GM12873 (cell line): Measurements from ENCODE around the gene CDC123.

Source experiments
- TF ChIP-seq, protein P1 (sequence below): IDR thresholded peaks from 2 replicates; pipeline ENCODE4 v1.5.1; 2012; ENCODE audit warnings: low read depth, mild to moderate bottlenecking, moderate library complexity, low read length, control low read depth; ENCODE audit not compliant: insufficient read depth; ENCODE audit errors: missing control alignments

CDC123 gene

DNA sequence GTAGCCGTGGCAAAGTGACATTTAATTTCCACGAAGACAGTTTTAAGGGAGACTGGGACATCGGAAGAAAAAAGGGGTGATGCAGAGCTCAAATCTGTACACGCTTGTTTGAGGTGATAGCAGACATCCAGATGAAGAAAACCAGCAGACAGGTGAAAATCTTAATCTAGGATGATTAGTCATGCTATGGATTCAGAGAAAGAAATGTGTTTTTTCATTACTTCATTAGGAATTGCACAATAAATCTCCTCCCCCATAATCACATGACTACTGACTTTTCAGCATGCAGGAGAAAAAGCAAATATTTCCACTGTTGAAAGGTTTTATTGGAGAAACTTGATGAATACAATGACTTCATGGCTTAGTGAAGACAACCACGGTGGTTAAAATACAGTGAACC, 2.8 kb upstream of the CDC123 start:
- TF ChIP-seq, protein P1, sequence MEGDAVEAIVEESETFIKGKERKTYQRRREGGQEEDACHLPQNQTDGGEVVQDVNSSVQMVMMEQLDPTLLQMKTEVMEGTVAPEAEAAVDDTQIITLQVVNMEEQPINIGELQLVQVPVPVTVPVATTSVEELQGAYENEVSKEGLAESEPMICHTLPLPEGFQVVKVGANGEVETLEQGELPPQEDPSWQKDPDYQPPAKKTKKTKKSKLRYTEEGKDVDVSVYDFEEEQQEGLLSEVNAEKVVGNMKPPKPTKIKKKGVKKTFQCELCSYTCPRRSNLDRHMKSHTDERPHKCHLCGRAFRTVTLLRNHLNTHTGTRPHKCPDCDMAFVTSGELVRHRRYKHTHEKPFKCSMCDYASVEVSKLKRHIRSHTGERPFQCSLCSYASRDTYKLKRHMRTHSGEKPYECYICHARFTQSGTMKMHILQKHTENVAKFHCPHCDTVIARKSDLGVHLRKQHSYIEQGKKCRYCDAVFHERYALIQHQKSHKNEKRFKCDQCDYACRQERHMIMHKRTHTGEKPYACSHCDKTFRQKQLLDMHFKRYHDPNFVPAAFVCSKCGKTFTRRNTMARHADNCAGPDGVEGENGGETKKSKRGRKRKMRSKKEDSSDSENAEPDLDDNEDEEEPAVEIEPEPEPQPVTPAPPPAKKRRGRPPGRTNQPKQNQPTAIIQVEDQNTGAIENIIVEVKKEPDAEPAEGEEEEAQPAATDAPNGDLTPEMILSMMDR = no peak

DNA sequence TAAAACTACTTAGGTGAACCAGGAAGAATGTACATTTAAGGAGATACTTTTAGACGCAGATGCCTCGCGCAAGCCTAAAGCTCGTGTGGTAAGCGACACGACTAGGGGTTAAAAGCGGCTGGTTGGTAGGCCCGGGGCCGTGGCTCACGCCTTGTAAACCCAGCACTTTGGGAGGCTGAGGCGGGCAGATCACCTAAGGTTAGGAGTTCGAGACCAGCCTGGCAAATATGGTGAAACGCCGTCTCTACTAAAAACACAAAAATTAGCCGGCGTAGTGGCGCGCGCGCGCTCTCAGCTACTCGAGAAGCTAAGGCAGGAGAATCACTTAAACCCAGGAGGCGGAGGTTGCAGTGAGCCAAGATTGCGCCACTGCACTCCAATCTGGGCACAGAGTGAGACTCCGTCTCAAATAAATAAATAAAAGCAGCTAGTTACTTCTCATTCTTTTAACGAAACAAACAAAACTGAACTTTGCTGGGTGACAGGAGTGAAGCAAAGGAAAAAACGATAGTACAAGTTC, 1.2 kb upstream of the CDC123 start:
- TF ChIP-seq, protein P1 = no peak

DNA sequence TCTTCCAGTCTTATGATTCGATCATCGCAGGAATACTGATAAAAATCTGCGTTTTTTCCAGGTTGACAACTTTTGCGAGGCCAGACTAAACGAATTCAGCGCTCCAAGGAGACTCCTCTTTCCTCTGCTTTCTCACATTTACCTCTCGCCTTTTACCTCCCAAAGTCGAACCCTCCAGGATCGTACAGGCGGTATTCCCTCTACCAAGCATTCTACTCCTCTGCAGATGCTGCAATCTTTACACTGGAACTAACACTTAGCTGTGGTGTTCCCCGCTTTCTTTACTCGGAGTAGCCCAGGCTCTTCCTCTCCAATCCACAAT, 746 bp upstream of the CDC123 start:
- TF ChIP-seq, protein P1 = no peak

DNA sequence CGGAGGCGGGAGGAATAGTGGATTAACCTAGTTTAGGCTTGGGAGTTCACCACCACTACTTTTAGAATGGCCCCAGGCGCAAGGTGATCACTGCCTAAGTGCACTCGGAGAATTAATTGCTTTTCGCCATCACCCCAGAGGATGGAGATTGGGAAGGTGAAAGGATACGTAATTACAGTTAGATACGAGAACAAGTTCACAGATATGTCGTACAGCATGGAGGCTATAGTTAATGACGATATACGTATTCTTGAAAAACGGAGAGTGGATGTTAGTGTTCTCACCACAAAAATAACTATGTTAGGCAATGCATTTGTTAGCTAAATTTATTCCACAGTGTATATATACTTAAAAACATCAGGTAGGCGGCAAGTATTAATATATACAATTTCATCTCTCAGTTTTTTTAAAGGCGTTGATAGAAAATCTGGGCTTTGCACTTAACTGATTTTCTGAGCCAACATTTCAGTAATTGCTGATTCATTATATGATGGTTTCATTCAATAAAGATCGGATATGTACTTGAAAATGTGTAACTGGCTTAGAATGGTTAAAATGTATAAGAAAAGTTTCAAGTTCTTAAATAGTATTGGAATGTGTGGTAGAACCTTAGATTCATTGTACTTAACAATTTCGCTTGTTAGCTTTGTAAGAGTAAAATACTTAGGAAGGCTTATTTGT, 683 bp downstream of the CDC123 start:
- TF ChIP-seq, protein P1 = no peak

DNA sequence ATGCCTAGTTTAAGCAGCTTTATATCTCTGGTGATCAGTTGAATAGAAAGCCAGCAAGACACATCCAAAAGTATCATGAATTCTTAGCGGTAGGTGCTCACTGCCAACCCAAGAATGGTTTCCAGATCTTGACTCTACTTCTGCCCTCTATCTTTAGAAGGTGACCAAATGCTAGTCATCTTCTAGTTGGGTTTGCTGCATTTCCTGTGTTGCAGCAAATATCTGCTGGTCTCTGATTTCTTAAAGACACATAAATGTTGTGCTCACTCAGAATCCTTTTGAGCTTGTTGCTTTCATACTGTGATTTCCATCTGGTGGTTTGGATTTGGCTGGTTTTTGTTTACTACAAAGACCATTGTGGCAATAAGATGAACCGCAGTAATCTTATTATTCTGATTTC, 2.2 kb downstream of the CDC123 start:
- TF ChIP-seq, protein P1 = no peak

DNA sequence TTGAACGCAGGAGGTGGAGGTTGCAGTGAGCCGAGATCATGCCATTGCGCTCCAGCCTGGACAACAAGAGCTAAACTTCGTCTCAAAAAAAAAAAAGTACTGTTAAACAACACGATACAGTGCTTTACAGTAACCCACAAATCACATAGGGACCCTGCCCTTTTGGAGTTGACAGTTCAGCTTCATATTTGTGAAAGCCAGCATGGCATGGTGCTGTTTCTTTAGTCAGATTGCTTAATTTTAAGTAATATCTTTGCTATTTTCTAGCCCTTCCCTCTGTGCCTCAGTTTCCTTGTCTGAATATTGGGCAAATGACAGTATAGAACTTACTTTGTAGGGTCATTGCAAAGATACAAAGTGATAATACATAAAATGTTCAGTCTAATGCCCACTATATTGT, 4.9 kb downstream of the CDC123 start:
- TF ChIP-seq, protein P1 = no peak

DNA sequence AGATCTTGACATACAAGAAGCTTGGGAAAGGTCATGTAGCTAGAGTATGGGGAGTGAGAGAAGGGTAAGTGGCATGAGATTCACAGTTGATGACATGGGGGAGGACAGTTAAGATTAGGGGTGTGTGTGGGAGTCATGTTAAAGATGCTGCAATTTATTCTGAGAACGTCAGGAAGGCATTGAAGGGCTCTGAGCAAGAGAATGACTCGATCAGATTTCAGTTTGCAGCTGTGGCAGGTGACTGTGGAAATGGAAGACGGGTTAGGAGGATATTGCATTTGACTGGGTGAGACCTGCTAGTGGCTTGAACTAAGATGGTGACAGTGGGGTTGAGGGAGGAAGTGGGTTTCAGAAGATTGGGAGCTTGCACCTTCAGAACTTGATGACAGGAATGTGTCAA, 5.6 kb downstream of the CDC123 start:
- TF ChIP-seq, protein P1 = no peak
